GM12878 (cell line): ENCODE results near the gene FSTL1. TPM values are rescaled to one million over a fixed set of nuclear protein-coding genes. Genes with fewer than 3 reads are reported as not detected.

ENCODE experiments used
- ATAC-seq: fragments of 200-7000 bp; cut with Tn5 transposase; 3 replicates; pipeline ENCODE4 v1.9.1; 2020; ENCODE audit warnings: mild to moderate bottlenecking, moderate library complexity
- BruUV-seq: library from RNA; stranded (reverse); fragments of 400-500 nt; replicated peaks from 2 replicates; lab custom pipeline; 2021; lab: Mats Ljungman, UMichigan
- CTCF ChIA-PET: fragments of 300-600 bp; sonication (Branson Sonifier 250); formaldehyde crosslinking; extraction: SDS; loops from one replicate; lab custom pipeline; 2021; ENCODE audit warnings: inconsistent platforms; lab: Yijun Ruan, JAX
- POLR2A ChIA-PET: fragments of 350-600 bp; formaldehyde crosslinking; extraction: SDS; loops from one replicate; lab custom pipeline; 2021; ENCODE audit warnings: inconsistent platforms; lab: Charles Lee
- RAD21 ChIA-PET: fragments of 300-600 bp; sonication (Branson Sonifier 250); formaldehyde crosslinking; loops from one replicate; lab custom pipeline; 2023; ENCODE audit warnings: antibody characterized with exemption; ENCODE audit not compliant: unreplicated experiment; lab: Charles Lee
- SMC1A ChIA-PET: fragments of 300-600 bp; sonication (Branson Sonifier 250); formaldehyde crosslinking; loops from one replicate; lab custom pipeline; 2023; ENCODE audit not compliant: unreplicated experiment, uncharacterized antibody; lab: Charles Lee
- DNase-seq: peaks from one replicate; pipeline ENCODE4 v3.0.0-alpha.2; 2011; ENCODE audit warnings: low read depth, low spot score
- FAIRE-seq: peaks from 3 replicates; lab custom pipeline; 2011; peaks lifted over from hg19 to GRCh38; lab: Jason Lieb, UNC
- H2AFZ ChIP-seq: 2 replicates; pipeline ENCODE4 v1.6.0; 2011; ENCODE audit warnings: low read depth, low read length, control low read depth; ENCODE audit not compliant: control insufficient read depth
- H3K27ac ChIP-seq: 2 replicates; pipeline ENCODE4 v1.5.1; 2011; ENCODE audit warnings: control low read depth; ENCODE audit not compliant: control insufficient read depth, insufficient read depth
- H3K27me3 ChIP-seq, 2 experiments: replicated peaks in 1 of 2; 2 replicates each; pipeline versions ENCODE4 v1.6.0 to v1.6.1; 2011; ENCODE audit warnings: low read length in 1 of 2; ENCODE audit not compliant: control insufficient read depth in 2 of 2, insufficient read depth in 2 of 2
- H3K36me3 ChIP-seq, 2 experiments: 2 replicates each; pipeline ENCODE4 v1.5.1; 2011; ENCODE audit warnings: low read length in 1 of 2; ENCODE audit not compliant: control insufficient read depth in 2 of 2, insufficient read depth in 2 of 2
- H3K4me1 ChIP-seq: 2 replicates; pipeline ENCODE4 v1.6.1; 2011; ENCODE audit warnings: mild to moderate bottlenecking, low read length, moderate library complexity, mixed read lengths; ENCODE audit not compliant: control insufficient read depth, insufficient read depth
- H3K4me2 ChIP-seq: 2 replicates; pipeline ENCODE4 v1.6.0; 2011; ENCODE audit warnings: control low read depth; ENCODE audit not compliant: control insufficient read depth, insufficient read depth
- H3K4me3 ChIP-seq: fragments of 200-600 bp; sonication (generic); 2 replicates; pipeline ENCODE4 v1.5.1; 2016
- H3K79me2 ChIP-seq: 2 replicates; pipeline ENCODE4 v1.6.0; 2011; ENCODE audit warnings: low read length; ENCODE audit not compliant: control insufficient read depth, insufficient read depth
- H3K9ac ChIP-seq: 2 replicates; pipeline ENCODE4 v1.8.0; 2011; ENCODE audit warnings: low read length, control low read depth, mixed read lengths; ENCODE audit not compliant: control insufficient read depth, insufficient read depth
- H3K9me3 ChIP-seq: replicated peaks from 3 replicates; pipeline ENCODE4 v1.5.1; 2011; ENCODE audit warnings: mild to moderate bottlenecking, low read length; ENCODE audit not compliant: control insufficient read depth, insufficient read depth
- H4K20me1 ChIP-seq: 2 replicates; pipeline ENCODE4 v1.6.0; 2011; ENCODE audit not compliant: control insufficient read depth, insufficient read depth
- BMI1 ChIP-seq: fragments of 450-650 bp; IDR thresholded peaks from 2 replicates; pipeline ENCODE4 v1.6.1; 2016; ENCODE audit warnings: mild to moderate bottlenecking, moderate library complexity, borderline replicate concordance
- CBX3 ChIP-seq: fragments of 200-600 bp; sonication (generic); IDR thresholded peaks from 2 replicates; pipeline ENCODE4 v1.6.1; 2016; ENCODE audit warnings: low read depth, borderline replicate concordance
- EED ChIP-seq: sonication (generic); IDR thresholded peaks from 2 replicates; pipeline ENCODE4 v1.6.1; 2016; ENCODE audit warnings: antibody characterized with exemption, low read depth
- FOXM1 ChIP-seq: IDR thresholded peaks from 2 replicates; pipeline ENCODE4 v1.6.1; 2012; ENCODE audit warnings: low read depth, mild to moderate bottlenecking, inconsistent platforms, low read length, moderate library complexity
- RAD51 ChIP-seq: fragments of 450-650 bp; IDR thresholded peaks from 2 replicates; pipeline ENCODE4 v1.6.1; 2016; ENCODE audit warnings: moderate library complexity, mild to moderate bottlenecking, inconsistent platforms
- TAF1 ChIP-seq: IDR thresholded peaks from 2 replicates; pipeline ENCODE4 v1.6.1; 2011; ENCODE audit warnings: mild to moderate bottlenecking, low read depth, low read length, borderline replicate concordance
- WGBS: methylation state at CpG from one replicate; pipeline ENCODE4 v1.1.6; 2016; ENCODE audit warnings: low lambda C conversion rate; ENCODE audit not compliant: insufficient replicate concordance, insufficient coverage; ENCODE audit errors: missing lambda C conversion rate; 5-methylcytosine and 5-hydroxymethylcytosine counted together
- in situ Hi-C: fragments of 300-500 bp; cut with MboI; formaldehyde crosslinking; loops from 9 replicates; pipeline ENCODE4 v1.14.3; 2018; ENCODE audit warnings: mixed read lengths
- intact Hi-C: fragments of 100-400 bp; cut with micrococcal nuclease; formaldehyde crosslinking; loops from one replicate; pipeline ENCODE4 v1.14.2; 2022; ENCODE audit not compliant: unreplicated experiment
- polyA plus RNA-seq, 11 experiments: library from polyadenylated mRNA; depleted of rRNA in 4 of 11; unstranded in 6 of 11; stranded (reverse) in 5 of 11; fragments of >200 nt; fragmentation: Nextera tagmentation in 4 of 11; fragmentation: Illumina TruSeq in 1 of 11; extraction: Ambion mirVana in 4 of 11; extraction: Trizol in 1 of 11; gene quantifications; 1 replicate in 1 of 11; 2 replicates in 10 of 11; pipeline versions ENCODE4 v1.2.1 to v1.2.3, GENCODE V29; 2011 to 2016; ENCODE audit warnings: inconsistent platforms in 2 of 11, missing spikeins in 2 of 11, low read depth in 1 of 11
- total RNA-seq, 4 experiments: library from RNA; depleted of rRNA in 3 of 4; stranded (reverse); fragments of >200 nt in 3 of 4; fragmentation: Illumina TruSeq in 1 of 4; extraction: Trizol in 1 of 4; gene quantifications; 2 replicates each; pipeline versions ENCODE4 v1.2.1 to v1.2.3, GENCODE V29; 2013 to 2021

Gene FSTL1
- total and polyA plus RNA-seq, 10 of the 15 experiments (the other 5 are each of a cell fraction or from before 2014, with no cell fraction given) = 0.06 to 1.7 (median 0.32) TPM; not detected in 4

DNA sequence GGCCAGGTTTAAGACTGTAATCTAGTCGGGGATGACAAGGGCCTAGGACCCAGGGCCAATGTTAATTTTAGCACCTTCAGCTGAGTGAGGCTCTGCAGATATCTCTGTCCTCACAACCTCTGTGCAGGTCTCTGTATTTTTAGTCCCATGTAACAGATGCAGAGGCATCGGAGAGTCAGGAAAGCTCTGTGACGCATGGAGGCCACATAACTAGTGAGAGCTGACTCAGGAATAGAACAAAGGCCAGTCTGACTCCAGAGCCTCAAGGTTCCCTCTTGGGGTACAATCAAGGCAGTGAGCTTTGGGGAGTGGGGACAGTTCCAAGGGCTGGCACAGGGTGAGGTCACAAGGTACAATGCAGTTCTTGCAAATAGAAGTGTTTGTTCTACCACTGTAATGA lies 31.0 kb downstream of the FSTL1 start:
- peaks cover 0 to 5% of the 10 kb centered on the region in 2 experiments; a peak in 2 of 4 replicates for H3K27me3 ChIP-seq
- intact Hi-C loops (loop anchor here (1.0 to 5.0 kb wide), 4 partner anchors 88 to 527 kb away; no protein-coding TSS in a partner anchor), in situ Hi-C loops (loop anchor here (5.0 to 10.0 kb wide), 2 partner anchors 138 to 525 kb away; no protein-coding TSS in a partner anchor)
- TF ChIP-seq FOXM1 (no peak), CBX3 (no peak), BMI1 (no peak), EED (no peak), RAD51 (no peak), TAF1 (no peak)
- no peaks in the 10 kb centered on the region for H3K36me3 ChIP-seq
- SMC1A ChIA-PET = interaction anchor here (1.9 to 4.6 kb wide), 6 partner anchors 87 to 374 kb away, joined by 5 to 90 read pairs (median 24); no protein-coding TSS in a partner anchor
- no peak for ATAC-seq
- no peak overlapping the region for H3K27ac ChIP-seq
- H3K4me3 ChIP-seq = no peak overlapping the region
- DNase-seq = no peak
- H4K20me1 ChIP-seq = no peaks in the 10 kb centered on the region
- no peak overlapping the region for H3K4me2 ChIP-seq
- POLR2A ChIA-PET = no interaction called here
- BruUV-seq = no TSS peak
- H3K79me2 ChIP-seq = no peaks in the 10 kb centered on the region
- no peak for FAIRE-seq
- no peak overlapping the region for H3K9ac ChIP-seq
- no peak overlapping the region for H2AFZ ChIP-seq
- no peaks in the 10 kb centered on the region; the same call in 1 of the 2 replicates for H3K4me1 ChIP-seq
- RAD21 ChIA-PET = interaction anchor here (1.2 to 5.8 kb wide), 2 partner anchors 139 to 148 kb away, joined by 3 to 82 read pairs; no protein-coding TSS in a partner anchor
- CTCF ChIA-PET = interaction anchor here (1.0 to 8.2 kb wide), 6 partner anchors 12 to 176 kb away, joined by 3 to 210 read pairs (median 16); partner anchors contain the start of gene NDUFB4
- H3K9me3 ChIP-seq = no peaks in the 10 kb centered on the region
- 67% methylated on average over 3 of the region's 3 CpGs for WGBS
